NCI-H2081 (cell line): ENCODE measurements around the gene DENND11.

Source experiments
- DNase-seq, 2 experiments: peaks; one replicate each; lab custom pipeline; 2025; lab: John Stamatoyannopoulos, UW

Gene DENND11, protein sequence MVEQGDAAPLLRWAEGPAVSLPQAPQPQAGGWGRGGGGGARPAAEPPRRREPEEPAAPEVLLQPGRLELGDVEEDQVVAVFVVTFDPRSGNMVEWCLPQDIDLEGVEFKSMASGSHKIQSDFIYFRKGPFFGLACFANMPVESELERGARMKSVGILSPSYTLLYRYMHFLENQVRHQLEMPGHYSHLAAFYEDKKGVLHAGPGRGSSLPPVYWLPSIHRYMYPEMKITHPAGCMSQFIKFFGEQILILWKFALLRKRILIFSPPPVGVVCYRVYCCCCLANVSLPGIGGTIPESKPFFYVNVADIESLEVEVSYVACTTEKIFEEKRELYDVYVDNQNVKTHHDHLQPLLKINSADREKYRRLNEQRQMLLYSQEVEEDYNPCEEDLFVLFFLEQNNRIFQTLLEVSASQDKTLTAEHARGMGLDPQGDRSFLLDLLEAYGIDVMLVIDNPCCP

DNA sequence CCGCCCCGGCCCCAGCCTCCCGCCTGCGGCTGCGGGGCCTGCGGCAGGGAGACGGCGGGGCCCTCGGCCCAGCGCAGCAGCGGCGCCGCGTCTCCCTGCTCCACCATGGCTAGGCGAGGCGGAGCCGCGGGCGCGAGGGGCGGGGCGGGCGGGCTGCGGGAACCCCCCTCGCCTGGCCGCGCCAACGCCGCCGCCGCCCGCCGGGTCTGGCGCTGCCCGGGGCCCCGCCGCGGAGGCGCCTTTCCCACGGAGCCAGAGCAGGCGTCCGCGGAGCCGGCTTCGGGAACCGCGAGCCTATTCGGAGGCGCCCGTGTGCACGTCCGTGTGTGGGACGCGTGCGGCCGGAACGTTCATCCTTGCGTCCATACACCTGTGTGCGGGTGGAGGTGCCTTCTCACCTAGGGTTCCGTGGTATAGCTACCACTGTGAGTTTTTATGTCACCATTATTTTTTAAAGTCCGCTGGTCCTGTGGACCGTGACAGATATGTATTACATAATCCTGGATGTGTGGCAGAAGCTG is at the start of gene DENND11:
Gene DENND11, minus strand, starts transcription at position 120 of the 521 bp plus-strand sequence. Its CDS starts 13 bp downstream, at position 107.
- DNase-seq = peak; percentile 40 to 75

DNA sequence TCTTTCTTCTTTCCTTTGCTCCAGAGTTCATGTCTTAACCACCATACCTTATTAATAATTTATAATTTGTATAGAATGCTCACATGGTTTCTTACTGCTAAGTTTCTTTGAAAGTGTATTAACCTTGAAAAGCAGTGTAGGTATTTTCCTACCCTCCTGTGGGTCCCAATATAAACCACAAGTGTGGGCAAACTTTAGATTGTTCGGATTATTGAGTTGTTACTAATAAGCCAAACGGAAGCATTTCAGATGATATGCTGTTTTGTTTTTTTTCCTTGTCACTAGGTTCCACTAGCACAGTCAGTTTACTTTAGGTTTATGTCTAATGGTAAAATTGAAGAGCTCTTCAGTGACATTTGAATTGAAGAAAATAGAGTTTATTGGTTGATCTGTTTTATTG is 46.4 kb upstream of the DENND11 start:
- no peak for DNase-seq

DNA sequence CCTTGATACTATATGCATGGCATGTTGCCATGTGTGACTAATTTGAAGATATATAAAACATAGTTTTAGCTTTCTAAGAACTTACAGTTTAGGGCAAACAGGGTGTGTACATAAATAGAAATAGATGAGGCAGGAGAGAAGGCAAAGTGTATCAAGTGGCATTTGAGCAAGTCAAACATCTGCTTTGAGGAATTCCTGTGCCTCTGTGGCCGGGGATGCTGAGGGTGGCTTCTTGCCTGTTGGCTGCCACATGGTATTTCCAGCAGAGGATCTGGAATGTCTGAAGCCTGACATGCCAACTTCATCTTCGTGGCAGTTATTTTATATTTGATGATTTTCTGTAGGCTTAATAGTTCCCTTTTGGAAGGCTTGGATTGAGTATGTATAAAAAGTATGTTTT is 42.2 kb upstream of the DENND11 start:
- no peak for DNase-seq

DNA sequence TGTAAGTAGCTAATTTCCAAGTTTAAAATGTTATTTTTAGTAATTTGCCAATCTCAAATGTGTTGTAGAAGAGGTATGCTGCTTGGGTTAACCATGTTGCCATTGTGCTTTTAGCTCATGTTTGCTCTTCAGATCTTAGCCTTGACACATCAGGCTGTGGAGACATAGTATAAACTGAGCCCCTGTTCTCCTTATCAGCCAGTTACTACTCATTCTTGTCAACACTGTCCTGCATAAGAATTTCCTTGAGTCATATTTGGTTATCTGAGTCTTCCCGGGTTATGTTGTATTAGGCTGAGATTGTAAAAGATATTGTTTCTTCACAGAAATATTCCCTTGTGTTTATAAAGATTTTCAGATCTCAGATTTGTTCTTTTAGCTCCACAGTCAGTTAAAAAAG is 40.3 kb upstream of the DENND11 start:
- DNase-seq = no peak

DNA sequence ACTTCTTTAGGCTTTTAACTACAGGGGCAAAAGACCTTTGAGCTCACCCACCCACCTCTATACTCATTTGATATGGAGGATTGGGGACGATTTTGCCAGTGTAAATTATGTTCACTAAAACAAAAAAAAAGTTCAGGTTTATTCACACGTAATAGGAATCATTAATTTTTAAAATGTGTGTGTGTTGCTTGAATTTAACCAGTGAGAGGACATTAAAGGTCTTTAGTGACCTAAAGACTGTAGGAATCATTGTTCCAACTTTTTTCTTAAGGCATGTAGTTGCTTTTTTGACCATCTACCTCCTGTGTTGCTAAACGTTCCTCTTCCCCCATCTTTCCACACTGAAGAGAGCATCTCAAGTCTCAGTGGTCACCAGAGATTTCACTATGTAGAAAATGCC is 37.3 kb upstream of the DENND11 start:
- no peak for DNase-seq

DNA sequence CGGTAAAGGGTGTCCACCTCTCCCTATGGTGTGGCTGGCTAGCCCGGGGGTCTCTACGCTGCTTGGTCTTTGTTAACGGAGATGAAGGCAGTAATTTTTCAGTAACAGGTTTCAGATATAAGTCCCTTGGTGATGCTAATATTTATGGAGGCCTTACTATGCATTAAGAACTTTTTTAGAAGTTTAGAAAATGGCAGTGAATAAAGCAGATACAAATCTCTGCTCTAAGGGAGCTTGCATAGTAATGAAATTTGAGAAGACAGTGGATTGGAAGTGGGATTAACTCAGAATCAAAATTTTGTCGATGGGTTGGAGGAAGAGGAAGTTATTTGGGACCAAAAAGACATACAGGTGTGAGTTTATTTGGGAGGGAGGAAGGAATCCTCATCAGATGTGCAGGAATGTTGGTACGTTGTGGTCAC is 36.6 kb upstream of the DENND11 start:
- DNase-seq = no peak

DNA sequence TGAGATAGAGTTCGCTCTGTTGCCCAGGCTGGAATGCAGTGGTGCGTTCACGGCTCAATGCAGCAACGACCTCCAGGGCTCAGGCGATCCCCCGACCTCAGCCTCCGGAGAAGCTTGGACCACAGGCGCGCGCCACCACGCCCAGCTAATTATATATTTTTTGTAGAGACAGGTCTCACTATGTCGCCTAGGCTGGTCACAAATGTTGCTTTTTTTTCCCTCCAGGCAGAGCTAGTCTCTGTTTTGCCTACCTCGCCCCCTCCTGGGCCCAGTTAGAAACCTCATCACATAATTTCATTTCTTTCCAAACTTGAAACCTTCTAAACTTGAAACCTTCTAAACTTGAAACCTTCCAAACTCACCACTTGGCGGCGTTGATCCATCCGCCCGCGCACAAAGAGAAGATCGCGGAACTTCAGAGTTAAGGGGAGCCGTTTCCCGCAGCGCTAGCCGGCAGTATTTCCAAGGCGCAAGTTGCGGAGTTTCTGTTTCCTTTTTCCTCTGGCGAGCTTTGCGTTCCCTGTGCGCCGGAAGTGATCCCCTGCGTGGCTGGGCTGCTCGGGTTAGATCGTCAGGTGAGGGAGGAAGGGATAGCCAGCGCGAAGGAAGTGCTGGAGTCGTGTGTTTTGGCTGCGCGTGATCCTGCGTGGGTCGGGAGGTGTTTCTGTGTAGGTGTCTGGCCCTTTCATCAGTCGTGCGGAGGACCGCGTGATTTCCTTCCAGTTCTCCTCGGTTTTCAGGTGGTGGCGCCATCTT is 36.0 kb upstream of the DENND11 start, which contains the start of gene SSBP1:
Gene SSBP1, plus strand, starts transcription at position 523 of the 756 bp plus-strand sequence. CDS start 809 bp downstream, outside the sequence.
- DNase-seq = peak; percentile 98 to 99

DNA sequence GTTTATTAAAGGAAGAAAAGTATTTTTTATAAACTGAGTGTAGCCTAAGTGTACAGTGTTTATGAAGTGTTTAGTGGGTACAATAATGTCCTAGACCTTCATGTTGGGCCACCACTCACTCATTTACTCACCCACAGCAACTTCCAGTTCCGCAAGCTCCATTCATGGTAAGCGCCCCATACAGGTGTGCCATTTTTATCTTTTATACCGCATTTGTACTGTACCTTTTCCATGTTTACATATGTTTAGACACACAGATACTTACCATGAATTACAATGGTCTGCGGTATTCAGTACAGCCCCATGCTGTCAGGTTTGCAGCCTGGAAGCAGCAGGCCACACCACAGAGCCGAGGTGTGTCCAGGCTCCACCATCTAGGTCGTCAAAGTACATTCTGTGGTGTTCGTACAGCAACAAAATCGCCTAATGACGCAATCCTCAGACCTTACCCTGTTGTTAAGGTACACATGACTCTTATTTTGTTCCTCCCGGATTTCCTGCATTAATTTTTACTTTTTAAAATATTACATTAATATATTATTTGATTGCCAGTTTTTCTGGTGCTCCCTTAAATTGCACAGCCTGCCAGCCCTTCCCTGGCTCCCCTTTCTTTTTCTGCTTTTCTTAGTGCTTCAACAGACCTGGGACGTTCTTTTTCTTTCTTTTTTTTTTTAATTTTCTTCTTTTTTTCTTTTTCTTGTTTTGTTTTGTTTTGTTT is 35.3 kb upstream of the DENND11 start:
- peak; percentile 41 to 63 for DNase-seq

DNA sequence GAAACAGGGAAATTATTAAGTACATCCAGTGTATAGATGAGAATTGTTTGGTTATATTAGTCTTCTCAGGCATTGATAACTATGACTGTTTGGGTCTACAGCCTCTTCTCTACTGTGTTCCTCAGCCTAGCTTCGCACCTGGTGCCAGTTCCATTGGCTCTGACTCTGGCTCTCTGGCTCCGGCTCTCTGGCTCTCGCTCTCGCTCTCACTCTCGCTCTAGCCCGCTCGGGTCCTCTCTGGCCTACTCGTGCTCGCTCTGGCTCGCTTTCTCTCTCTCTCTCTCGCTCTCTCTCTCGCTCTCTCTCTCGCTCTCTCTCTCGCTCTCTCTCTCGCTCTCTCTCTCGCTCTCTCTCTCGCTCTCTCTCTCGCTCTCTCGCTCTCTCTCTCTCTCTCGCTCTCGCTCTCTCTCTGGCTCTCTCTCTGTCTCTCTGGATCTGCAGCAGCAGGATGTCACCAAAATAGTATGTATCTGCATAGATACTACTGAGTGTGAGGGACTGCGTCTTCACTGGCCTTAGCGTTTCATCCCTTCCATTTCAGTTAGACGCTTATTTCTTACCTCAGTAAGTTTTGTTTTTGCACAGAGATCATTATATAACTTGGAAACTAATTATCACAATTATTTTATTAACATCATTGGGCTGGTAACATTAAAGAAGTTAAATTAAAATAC is 29.6 kb upstream of the DENND11 start:
- no peak for DNase-seq

DNA sequence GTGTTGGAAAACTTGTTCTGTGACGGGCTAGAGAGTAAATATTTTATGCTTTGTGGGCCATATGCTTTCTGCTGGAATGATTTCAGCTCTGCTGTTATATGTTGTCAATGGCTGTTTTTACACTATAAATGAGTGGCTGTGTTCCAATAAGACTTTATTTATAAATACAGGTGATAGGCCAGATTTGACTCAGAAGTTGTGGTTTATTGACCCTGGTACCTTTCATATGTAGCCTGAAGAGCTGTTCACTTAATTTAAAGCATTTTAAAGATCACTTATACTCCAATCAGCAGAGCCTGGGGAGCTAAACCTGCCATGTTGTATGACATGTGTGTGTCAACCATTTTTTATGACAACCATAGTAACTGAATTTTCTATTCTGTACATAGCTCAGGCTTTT is 27.1 kb upstream of the DENND11 start:
- DNase-seq = no peak

DNA sequence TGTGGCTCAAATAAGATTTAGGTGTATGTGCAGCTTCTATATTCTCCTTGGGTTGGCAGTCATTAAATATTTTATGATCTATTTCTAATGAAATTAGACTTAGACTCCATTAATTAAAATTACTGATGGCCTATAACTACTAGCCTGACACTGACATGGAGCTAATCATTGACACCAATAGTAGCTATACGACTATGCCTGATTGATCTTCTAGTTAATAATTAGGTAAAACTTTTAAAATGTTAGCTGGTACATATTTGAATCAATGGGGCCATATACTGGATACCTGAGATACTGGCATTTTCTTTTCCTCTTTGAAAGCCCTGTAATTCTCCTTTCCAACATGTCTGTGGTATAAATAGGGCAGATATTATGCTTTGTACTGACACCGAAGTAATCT is 20.6 kb upstream of the DENND11 start:
- no peak for DNase-seq

DNA sequence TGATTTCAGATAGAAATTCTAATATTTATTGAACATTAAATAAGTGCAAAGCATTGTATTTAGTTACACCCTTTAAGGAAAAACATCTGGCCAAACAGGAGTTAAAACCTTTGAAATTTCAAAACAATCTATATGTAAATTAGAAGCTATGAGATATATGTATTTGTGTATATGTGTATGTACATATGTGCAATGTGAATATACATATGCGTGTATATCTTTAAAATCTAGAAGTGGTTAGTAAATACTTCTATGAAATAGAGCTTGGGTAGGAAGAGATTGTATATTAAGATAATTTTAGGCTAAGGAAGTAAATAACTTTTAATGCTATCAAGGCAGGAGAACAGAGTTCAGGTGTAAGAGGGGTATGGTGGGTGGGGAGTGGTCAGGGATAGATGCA is 15.5 kb upstream of the DENND11 start:
- no peak for DNase-seq

DNA sequence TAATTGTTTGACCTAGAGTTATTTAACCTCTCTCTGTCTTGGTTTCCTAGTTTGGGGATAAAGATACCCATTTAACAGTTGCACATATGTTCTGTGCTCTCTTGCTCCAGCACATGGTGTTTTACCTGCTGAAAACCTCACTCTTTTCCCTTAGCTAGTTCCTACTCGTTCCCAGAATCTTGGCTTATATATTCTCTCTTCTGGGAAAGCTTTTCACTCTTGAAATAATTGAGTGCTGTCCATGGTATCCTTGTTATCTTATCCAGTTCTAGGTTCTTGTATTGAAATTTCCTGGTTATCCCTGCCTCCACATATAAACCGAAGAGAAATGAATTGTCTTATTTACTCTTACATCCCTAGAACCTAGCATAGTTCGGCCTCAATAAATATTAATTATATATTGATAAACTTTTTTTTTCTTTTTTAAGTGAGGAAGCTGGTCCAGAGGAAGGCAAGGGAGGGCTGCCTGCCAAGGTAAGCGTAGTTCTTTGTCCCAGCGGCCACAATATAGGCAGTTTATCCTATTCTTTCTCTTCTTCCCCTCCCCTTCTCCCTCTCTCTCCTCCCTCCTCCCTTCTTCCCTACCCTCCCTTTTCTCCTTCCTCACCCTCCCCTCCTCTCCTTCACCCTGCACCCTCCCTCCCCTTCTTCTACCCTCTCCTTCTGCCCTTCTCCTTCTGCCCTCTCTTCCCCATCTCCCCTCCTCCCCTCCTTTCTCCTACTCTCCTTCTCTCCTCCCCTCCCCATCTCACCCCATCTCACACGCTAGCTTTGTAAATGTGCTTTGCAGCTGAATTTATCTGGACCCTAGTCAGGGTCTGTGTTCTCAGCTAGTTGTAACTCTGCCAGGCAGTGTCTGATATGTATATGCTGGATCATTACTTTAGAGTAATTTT is 14.1 kb upstream of the DENND11 start:
- no peak for DNase-seq

DNA sequence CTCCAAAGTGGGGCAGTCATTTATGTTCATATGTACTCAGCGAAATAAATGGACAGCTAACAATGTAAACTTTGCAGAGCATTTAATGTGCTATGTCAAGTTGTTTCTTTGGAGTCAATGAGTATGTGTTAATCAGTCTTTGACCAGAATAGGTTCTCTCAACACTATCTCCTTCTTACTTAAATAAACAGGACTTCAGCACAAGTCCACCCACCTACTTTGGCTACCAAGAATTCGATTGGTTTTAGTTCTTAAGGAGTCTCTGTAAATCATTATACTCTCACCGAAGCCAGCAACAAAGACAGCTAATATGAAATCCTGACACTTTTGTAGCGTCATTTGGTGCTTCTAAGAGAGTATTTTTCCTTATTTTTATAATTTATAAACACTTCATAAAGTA is 13.1 kb upstream of the DENND11 start:
- DNase-seq = no peak

DNA sequence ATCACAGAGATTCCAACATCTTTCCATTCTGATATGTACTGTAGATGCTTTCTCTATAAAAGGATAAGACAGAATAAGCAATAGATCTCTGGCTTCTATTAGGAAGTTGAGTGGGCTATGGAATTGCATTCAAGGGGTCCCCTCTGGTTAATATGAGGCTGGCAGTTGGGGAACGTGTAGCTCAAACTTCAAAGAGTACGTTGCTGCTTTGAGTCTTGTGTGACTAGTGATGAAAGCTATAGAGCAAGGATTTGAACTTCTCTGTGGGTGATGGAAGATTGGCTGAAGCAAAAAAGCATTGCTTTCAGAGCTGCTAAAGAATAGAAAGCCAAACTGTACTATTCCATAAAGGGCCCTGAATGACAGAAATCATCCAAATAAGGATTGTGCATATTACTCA is 12.6 kb upstream of the DENND11 start:
- DNase-seq = no peak

DNA sequence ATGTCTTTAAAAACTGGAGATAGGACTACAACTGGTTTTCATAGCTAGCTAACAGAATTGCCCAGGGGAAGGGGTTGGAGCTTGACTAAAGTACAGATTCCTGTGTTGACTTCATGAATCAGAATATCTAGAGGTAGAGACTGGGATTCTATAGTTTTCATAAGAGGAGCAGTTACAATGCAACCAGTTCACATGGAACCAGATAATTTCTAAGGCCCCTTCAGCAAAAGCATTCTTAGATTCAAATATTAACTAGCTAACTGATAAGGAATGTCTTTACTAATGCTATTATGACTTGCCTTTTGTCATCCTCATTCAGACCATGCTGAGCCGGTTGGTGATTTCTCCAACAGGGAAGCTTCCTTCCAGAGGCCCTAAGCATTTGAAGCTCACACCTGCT is 11.9 kb upstream of the DENND11 start:
- no peak for DNase-seq

DNA sequence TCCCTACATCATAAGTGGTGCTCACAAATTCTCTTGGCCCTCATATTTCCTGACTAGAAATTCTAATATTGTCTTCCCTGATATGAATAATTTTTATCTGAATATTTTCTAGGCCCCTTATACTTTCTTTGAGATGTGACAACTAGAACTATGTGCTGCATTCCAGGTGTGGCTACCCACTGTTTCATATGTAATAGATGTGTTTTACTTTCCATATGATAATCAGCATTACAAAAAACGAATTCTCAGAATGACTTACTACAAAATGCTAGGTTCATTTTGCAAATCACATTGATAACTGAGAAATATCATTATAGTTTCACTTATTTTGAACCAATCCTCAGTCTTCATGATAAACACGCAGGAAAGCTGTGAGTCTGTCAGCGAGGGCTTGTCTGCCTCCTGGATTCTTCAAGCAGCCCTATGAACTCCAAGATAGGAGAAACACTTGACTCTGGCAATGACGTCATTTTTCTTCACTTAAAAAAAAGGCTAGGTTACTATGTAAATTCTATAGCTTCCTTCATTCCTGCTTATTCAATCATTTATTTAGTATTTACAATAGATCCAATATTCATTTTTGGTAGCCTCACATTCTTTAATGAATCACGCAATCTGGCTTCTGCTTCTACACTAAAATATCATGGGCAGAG is 10.8 kb upstream of the DENND11 start:
- DNase-seq = no peak

DNA sequence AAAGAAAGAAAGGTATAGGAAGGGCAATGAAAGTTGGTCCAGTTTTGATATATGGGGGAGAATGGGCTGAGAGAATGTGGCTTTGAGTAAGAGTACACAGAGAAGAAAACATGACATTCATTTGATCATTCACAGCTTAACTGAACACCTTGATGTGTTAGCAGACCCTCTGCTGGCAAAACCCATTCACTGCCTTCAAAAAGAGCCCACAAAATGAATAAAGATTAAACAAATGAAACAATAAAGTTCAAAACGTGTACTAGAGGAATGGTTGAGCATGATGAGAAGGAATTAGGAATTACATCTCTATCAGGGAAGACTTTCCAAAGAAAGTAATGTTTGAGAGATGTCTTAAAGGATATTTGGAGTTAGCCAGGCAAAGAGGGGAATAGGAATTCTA is 8.3 kb upstream of the DENND11 start:
- DNase-seq = no peak

DNA sequence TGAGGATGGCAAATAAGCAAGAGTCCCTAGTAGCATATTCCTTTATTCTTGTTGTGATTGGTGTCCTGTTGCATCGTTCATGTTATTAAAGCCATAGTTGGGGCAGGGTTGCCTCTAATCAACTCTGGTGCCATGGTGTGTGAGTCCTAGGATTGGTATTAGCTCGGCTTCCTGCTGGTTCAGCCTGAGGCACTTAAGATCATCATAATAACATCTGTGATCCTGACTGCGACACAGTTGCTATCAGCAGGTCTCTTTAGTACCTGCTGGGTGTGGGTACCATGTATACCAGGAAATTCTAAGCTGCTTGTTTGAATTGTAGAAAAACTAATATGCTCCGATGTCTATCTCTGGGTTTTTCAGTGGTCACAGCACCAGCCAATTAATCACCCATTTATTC is 7.8 kb upstream of the DENND11 start:
- DNase-seq = peak in 1 of 2 experiments; percentile 55

DNA sequence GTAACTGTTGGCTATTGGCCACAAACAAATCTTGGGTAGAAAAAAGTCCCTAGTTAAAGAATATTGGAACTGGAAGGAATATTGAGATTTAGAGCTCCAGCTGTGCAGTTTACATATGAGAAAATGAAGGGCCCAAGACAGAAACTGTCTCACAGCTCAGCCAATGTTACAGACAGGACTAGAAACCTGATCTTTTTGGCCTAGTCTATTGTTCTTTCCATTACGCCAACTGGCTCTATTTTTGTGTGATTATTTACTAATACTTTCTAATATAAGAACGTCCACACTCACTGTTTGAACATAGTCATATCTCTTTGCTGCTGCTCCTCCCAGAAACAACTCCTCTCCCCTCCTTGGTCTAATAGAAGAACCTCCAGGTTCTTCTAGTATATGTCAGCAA is 7.4 kb upstream of the DENND11 start:
- no peak for DNase-seq
